Measurements from ENCODE around the gene MCM5.
"Not testable (repeated sequence)": the region's sequence is repeated elsewhere in the genome, so short reads cannot be mapped to it uniquely, and the experiment has no call there.

MCM5 gene

GRCh38 chr22:35452810-35453743, 53.1 kb downstream of the MCM5 start:
- DNase-seq = no peak

DNA sequence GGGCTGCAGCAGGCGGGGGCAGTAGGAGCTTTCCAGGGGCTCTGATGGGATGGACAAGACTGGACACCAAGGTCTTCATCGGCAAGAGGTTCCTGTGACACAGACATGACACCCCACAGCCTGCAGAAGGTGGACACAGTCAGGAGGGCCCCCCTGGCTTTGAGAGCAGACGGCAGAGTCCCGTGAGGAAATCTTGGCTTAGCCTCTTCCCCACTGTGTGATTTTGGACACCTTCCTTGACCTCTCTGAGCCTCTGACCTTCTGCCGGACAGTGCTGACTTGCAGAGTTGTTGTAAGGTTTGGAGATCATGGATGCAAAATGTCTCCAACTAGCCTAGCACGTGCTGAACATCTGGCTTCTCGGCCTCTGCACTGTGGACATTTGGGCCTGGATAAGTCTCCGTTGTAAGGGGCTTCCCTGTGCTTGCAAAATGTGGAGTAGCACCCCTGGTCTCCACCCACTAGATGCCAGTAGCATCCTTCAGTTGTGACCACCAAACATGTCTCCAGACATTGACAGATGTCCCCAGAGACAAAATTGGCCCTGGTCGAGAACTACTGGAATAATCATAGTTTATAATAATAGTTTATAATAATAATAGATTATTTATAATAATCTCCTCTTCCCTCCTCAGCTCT, 54.6 kb downstream of the MCM5 start:
- DNase-seq = no peak

GRCh38 chr22:35455529-35455928, 55.6 kb downstream of the MCM5 start:
- no peak for DNase-seq

DNA sequence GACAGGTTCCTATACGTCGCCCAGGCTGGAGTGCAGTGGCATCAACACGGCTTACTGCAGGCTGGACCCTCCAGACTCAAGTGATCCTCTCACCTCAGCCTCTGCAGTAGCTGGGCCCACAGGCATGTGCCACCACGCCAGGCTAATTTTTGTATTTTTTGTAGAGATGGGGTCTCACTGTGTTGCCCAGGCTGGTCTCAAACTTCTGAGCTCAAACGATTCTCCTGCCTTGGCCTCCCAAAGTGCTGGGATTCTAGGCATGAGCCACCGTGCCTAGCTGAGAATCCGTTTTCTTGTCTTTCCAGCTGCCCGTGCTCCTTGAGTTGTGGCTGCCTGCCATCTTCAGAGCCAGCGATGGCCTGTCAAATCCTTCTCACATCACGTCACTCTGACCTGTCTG, 56.8 kb downstream of the MCM5 start:
- DNase-seq = no peak

- no peak for DNase-seq
Measured at GRCh38 chr22:35457729-35458546, 58.0 kb downstream of the MCM5 start.

DNA sequence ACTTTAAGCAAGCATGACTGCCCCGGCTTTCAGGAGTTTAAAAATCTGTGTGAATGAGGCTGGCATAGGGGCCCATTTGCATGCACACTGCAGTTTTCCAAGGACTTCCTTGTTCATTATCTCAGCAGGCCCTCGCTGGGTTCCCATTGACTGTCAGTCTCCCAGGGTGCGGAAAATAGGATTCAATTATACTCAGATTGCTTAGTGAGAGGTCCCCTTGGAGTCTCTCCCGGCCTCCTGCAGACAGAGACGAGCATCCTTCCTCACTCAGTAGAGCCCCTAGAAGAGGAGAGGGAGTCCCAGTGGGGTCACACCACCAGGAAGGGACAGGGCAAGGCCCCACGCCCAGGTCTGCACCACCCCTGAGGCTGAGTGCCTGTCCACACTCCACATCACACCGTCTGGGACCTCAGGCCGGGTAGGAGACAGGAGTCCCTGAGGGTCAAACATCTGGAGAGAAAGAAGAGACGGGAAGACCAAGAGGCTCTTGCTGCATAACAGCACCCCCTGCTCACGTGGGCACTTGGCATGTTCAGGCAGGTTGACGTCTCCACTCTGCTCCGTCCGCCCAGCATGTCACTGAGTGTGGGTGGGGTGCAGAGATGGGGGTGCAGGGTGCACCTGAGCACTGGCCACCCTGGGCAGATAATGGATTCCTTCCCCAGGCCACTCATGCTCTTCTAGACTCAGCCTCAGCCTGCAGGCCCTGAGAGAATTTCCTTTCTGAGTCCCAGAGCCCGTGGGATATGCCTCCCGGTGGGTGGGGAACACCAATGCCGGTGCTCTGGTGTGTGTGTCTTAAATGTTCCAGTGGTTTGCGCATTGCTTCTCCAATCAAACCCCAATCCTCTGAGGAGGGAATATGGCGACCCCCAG, 58.8 kb downstream of the MCM5 start:
- DNase-seq = no peak

DNA sequence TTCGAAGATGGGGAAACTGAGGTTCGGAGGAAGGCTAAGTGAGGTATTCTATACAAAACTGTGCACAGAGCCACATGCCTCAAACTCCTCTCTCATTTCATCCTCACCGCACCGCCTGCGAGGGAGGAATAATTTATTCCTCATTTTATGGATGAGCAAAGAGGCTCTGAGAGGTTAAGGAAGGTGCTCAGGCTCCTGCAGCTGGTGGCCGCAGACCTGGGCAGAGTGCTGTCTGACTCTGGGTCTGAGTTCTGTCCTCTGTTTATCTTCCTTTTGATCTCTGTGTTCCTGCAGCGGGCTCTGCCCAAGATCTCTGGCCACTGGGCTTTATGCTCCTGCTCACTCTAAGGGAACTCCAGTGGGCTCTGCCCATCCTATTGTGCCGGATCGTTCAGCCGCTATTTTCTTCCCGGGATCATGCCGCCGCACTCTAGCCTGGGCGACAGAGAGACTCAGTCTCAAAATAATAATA, 59.5 kb downstream of the MCM5 start:
- no peak for DNase-seq

DNA sequence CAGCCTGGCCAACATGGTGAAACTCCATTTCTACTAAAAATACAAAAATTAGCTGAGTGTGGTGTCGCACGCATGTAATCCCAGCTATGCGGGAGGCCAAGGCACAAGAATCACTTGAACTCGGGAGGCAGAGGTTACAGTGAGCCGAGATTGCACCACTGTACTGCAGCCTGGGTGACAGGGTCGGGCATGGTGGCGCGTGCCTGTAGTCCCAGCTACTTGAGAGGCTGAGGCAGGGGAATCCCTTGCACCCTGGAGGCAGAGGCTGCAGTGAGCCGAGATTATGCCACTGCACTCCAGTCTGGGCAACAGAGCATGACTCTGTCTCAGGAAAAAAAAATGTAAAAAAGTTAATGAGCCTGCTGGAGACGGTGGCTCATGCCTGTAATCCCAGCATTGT, 60.0 kb downstream of the MCM5 start:
- DNase-seq = not testable (repeated sequence)

GRCh38 chr22:35460688-35461087, 60.7 kb downstream of the MCM5 start:
- DNase-seq = no peak

- no peak for DNase-seq
Measured at GRCh38 chr22:35462498-35463230, 62.7 kb downstream of the MCM5 start.

- DNase-seq = no peak
Measured at GRCh38 chr22:35463231-35463933, 63.4 kb downstream of the MCM5 start.

- no peak for DNase-seq
Measured at GRCh38 chr22:35464399-35464798, 64.5 kb downstream of the MCM5 start.

DNA sequence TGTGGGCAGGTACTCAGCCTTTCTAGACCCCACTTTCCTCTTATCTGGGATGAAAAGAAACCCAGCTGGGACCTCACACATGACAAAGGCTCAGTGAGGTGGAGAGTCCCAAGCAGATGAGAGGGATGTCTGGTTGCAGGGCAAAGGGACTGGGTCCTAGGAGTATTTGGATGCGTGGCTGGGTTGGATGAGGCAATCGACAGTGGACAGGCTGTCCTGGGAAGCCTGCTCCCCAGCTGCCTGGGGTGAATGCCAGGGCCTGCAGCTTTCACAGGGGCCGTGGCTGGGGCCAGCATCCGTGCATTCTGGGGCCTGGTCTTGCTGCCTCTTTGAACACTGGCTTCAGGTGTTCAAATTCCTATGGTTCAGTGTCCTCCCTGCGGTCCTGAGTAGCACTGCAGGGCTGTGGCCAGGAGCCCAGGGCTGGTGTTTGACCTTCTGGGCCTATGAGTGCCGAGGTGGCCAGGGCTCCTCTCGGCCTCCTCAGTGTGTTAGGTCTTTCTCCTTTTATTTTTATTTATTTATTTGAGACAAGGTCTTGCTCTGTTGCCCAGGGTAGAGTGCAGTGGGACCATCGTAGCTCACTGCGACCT, 65.3 kb downstream of the MCM5 start:
- no peak for DNase-seq

DNA sequence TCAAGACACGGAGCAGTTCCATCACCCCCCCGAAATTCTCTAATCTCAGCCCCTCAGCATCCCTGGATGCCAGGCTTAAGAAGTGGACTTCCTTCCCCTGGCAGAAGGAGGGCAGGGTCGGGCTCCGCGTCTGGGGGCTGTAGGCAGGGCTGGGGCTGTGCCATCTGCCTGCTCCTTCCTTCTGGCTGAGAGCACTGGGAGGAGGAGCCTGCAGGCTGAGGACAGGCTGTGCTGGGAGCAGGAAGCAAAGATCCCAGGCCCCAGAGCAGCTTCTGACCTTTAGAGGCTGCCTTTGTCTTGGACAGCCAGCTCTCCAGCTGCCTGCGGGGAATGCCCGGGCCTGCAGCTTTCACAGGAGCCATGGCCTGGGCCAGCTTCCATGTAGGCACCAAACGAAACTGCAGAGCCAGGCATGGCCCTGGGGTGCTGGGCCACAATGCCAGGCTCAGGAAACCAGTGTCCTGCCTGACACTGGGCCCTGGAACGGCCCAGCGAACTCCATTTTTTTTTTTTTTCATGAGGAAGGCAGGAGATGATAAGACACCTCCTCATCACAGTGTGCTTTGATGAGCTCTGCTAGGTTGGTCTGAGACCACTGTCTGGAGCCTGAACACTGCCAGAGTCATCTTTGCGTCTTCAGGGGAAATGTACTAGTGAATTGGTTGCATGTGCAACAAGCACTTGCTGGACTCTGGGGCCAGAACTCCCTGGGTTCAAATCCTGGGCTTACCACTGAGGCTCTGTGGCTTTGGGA, 67.9 kb downstream of the MCM5 start:
- DNase-seq = no peak

GRCh38 chr22:35470903-35471321, 71.0 kb downstream of the MCM5 start:
- no peak for DNase-seq

DNA sequence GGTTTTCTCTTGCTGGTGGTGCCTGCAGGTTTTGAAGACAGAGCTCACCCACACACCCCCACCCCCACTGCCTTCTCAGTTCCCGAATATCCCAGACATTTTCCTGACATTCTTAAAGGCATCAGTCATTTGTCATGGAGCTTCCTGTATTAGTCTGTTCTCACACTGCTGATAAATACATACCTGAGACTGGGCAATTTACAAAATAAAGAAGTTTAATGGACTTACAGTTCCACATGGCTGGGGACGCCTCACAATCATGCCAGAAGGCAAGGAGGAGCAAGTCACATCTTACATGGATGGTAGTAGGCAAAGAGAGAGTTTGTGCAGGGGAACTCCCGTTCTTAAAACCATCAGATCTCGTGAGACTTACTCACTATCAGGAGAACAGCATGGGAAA, 71.6 kb downstream of the MCM5 start:
- DNase-seq = not testable (repeated sequence)

- no peak for DNase-seq
Measured at GRCh38 chr22:35472488-35472887, 72.5 kb downstream of the MCM5 start.

DNA sequence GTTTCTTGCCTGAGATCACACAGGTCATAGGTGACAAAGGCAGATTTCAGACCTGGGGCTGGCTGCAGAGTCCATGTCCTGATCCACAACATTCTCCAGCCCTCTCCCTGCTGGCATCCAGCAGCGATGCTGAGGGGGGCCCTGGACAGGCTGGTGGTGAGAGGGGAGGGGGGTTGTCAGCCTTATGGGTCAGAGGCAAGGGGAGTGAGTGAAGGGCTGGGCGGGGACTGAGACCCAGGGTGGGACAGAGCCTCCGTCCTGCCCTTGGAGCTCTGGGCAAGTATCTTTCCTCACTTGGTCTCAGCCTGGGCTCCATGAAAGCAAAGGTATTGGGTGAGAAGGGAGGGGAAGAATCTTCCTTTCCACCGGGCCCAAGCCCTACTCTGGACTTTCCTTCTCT, 74.0 kb downstream of the MCM5 start:
- no peak for DNase-seq

Data from activated CD4-positive, alpha-beta T cell treated with anti-CD3 and anti-CD28 coated beads for 1 hour (primary cell).